ENCODE measurements around the gene SOCS4.
"Not testable (repeated sequence)": the region's sequence is repeated elsewhere in the genome, so short reads cannot be mapped to it uniquely, and the experiment has no call there.

DNA sequence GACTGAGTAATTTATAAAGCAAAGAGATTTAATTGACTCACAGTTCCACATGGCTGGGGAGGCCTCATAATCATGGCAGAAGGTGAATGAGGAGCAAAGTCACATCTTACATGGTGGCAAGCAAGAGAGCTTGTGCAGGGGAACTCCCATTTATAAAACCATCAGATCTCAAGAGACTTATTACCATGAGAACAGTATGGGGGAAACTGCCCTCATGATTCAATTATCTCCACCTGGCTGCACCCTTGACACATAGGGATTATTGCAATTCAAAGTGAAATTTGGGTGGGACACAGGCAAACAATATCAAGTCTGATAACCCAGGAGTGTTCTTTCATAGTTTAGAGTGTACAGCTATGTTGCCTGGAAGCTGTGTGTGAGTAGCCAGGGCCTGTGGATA lies 11.0 kb downstream of the SOCS4 start:
- TF ChIP-seq, protein P1, sequence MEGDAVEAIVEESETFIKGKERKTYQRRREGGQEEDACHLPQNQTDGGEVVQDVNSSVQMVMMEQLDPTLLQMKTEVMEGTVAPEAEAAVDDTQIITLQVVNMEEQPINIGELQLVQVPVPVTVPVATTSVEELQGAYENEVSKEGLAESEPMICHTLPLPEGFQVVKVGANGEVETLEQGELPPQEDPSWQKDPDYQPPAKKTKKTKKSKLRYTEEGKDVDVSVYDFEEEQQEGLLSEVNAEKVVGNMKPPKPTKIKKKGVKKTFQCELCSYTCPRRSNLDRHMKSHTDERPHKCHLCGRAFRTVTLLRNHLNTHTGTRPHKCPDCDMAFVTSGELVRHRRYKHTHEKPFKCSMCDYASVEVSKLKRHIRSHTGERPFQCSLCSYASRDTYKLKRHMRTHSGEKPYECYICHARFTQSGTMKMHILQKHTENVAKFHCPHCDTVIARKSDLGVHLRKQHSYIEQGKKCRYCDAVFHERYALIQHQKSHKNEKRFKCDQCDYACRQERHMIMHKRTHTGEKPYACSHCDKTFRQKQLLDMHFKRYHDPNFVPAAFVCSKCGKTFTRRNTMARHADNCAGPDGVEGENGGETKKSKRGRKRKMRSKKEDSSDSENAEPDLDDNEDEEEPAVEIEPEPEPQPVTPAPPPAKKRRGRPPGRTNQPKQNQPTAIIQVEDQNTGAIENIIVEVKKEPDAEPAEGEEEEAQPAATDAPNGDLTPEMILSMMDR (IDR thresholded peaks at IDR 0.05), result not testable (repeated sequence)
- not testable (repeated sequence) for TF ChIP-seq POLR2A (IDR thresholded peaks at IDR 0.05)
